ENCODE measurements around the gene LAMA1. TPM values are rescaled to one million over a fixed set of nuclear protein-coding genes. Genes with fewer than 3 reads are reported as not detected.

The LAMA1 gene
- total and polyA plus RNA-seq, 2 of the 4 experiments (the other 2 are of a cell fraction), result 10.9 to 15.5 TPM

GRCh38 chr18:7049951-7050350 is 67.6 kb downstream of the LAMA1 start:
- Histone ChIP-seq H2AK5ac (ENCODE audit: low read depth, low read length) (no peak overlapping the region), H3K9me1 (ENCODE audit: insufficient read depth, low read length) (no peaks in the 10 kb centered on the region), H4K8ac (ENCODE audit: low read depth in 2 of 2, low read length in 2 of 2) (no peak overlapping the region), H2AK9ac (replicated peaks; ENCODE audit: low read depth, low read length, poor library complexity) (no peak overlapping the region), H3K4ac (ENCODE audit: low read depth, low read length) (no peak overlapping the region), H3K23ac (ENCODE audit: low read depth, low read length) (no peak overlapping the region), H2BK5ac (ENCODE audit: low read depth, low read length, poor library complexity, severe bottlenecking) (no peak overlapping the region), H2BK15ac (ENCODE audit: low read depth, low read length) (no peak overlapping the region), H3K18ac (ENCODE audit: low read depth, low read length) (no peak overlapping the region), H3K9me3 (ENCODE audit: control insufficient read depth, insufficient read depth, low read length) (no peaks in the 10 kb centered on the region), H3K9ac (ENCODE audit: low read depth, low read length) (no peak overlapping the region), H3K4me1 (ENCODE audit: control insufficient read depth, insufficient read depth, low read length) (no peaks in the 10 kb centered on the region), H3K27me3 (ENCODE audit: control insufficient read depth, insufficient read depth, low read length) (no peaks in the 10 kb centered on the region), H4K20me1 (ENCODE audit: insufficient read depth, low read length) (no peaks in the 10 kb centered on the region), H3K36me3 (ENCODE audit: control insufficient read depth, insufficient read depth, low read length) (no peaks in the 10 kb centered on the region), H4K5ac (ENCODE audit: low read depth, low read length) (no peak overlapping the region), H3K14ac (replicated peaks; ENCODE audit: low read depth, low read length) (no peak overlapping the region), H3K27ac (ENCODE audit: insufficient read depth, low read length) (no peak overlapping the region), H3K79me1 (ENCODE audit: low read depth in 1 of 2, low read length in 2 of 2) (no peaks in the 10 kb centered on the region), H2BK120ac (ENCODE audit: low read depth, low read length) (no peak overlapping the region), H3K4me3 (ENCODE audit: insufficient read depth, low read depth, low read length) (no peak overlapping the region), H4K91ac (ENCODE audit: insufficient read depth, low read depth, low read length) (no peak overlapping the region), H3K4me2 (ENCODE audit: low read depth, low read length) (no peak overlapping the region), H3K56ac (ENCODE audit: extremely low read depth, insufficient read depth, low read length) (no peak overlapping the region), H2AFZ (replicated peaks; ENCODE audit: low read length, poor library complexity) (no peak overlapping the region), H2BK20ac (ENCODE audit: low read depth, low read length) (no peak overlapping the region)
- ChIA-PET CTCF (interaction anchor here (0.6 kb wide), 1 partner anchor 10 kb away, joined by 3 read pairs; no protein-coding TSS in a partner anchor), POLR2A (ENCODE audit: unreplicated experiment) (no interaction called here)
- dilution Hi-C loops (cut with HindIII; ENCODE audit: low sequenced_read_pairs, unreplicated experiment) (no loop called here), intact Hi-C loops (cut with micrococcal nuclease) (no loop called here), in situ Hi-C loops (cut with MboI; ENCODE audit: low sequenced_read_pairs) (no loop called here)
- TF ChIP-seq SMC3 (IDR thresholded peaks at IDR 0.05; ENCODE audit: low read depth, low read length) (no peak), BHLHE40 (IDR thresholded peaks at IDR 0.05; ENCODE audit: low read depth, low read length) (no peak), CTCF (conservative IDR thresholded peaks at IDR 0.05; ENCODE audit: low read depth, low read length) (no peak)
- no peak for ATAC-seq (ENCODE audit: low read depth)
- BruUV-seq (replicated peaks), result no TSS peak
- 86% methylated on average over 1 of the region's 5 CpGs; no CpG with 5 or more reads in 1 of the 2 experiments for whole genome bisulfite sequencing, 2 experiments (ENCODE audit: extremely low coverage in 2 of 2, insufficient read length in 1 of 2)
- no peak for DNase-seq
